Activated naive CD4-positive, alpha-beta T cell (primary cell): ENCODE data around the gene PARVB.
"Not testable (repeated sequence)": the region's sequence is repeated elsewhere in the genome, so short reads cannot be mapped to it uniquely, and the experiment has no call there.

Experiments
- DNase-seq, 4 experiments: peaks; one replicate each; lab custom pipeline; 2025; lab: John Stamatoyannopoulos, UW

The PARVB gene

GRCh38 chr22:44110656-44111055, 86.6 kb downstream of the PARVB start:
- DNase-seq: not testable (repeated sequence)

DNA sequence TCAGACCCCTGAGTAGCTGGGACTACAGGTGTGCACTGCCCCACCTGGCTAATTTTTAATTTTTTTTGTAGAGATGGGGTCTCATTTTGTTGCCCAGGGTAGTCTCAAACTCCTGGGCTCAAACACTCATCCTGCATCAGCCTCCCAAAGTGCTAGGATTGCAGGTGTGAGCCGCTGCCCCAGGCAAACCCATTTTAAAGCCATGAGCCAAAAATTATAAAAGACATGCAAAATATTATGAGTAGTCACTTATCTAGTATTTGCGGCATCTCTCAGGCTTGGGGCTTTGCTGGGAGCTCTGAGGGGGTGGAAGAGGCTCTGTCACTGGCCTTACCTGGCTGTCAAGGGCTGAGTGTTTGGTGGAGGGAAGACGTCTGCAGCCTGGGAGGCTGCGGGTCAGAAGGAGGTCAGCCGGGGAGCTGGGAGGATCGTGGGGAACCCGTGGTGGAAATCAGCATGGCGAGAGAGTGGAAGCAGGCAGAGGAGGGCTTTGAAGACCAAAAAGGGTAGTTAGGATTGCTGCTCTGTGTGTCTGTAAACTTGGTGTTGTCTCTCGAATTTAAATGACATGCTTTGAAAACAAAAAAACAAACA, 87.6 kb downstream of the PARVB start:
- no peak for DNase-seq

DNA sequence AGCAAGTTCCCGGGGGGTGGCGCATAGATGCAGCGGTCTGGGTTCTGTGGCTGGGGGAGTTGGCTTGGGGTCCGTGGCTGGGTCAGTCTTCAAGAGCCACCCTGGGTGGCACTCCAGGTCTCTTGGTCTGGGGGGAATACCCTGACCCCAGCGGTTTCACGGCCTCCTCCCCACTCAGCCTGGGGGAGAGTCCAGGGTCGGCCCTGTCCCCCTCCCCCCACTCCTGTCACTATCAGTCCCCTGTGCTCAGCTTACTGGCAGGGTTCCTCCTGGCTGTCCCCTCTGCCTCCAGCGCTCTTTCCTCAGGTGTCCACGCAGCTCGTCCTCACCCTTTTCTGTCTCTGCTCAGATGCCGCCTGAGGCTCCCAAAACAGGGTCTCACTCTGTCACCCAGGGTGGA, 88.1 kb downstream of the PARVB start:
- no peak for DNase-seq

- no peak for DNase-seq
Observed at GRCh38 chr22:44116331-44116730, 92.2 kb downstream of the PARVB start.

DNA sequence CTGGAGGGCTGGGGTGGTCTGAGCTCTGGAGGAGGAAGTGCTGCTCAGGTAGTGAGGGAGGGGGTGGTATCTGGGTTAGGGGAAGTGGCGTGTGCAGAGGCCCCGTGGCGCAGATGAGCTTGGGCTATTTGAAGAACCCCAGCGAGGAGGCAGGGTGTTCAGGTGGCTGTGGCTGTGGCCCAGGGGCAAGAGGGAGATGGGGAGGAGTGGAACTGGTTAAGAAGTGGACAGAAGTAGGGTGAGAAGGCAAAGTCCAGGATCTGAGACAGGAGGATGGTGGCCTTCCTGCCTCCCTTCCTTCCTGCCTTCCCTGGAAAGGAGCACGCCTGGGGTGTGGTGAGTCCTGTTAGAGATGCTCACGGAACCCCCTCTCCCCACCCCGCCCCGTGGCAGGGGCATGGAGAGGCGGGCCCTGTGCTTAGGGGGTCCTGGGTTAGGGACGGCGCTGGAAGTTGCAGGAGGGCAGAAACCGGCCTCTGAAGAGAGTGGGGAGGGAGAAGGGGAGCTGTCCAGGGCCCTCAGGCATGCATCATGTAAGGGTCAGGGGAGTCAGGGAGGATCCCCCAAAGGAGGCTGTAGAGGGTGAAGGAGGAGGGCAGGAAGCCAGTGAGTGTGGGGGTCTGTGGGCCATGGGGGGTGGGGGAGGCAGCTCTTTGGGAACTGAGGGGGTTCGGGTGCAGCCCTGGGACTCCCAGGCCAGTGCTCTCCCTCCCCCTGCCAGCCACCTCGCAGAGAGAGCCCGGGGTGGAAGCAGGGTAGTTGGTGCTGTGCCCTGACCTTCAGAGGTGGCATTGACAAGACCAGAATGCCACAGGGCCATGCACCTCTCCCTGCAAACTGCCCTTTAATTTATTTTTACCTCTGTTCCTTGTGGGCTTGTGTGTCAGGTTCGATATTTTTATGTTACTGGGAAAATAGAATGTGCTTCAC, 92.9 kb downstream of the PARVB start:
- no peak for DNase-seq

DNA sequence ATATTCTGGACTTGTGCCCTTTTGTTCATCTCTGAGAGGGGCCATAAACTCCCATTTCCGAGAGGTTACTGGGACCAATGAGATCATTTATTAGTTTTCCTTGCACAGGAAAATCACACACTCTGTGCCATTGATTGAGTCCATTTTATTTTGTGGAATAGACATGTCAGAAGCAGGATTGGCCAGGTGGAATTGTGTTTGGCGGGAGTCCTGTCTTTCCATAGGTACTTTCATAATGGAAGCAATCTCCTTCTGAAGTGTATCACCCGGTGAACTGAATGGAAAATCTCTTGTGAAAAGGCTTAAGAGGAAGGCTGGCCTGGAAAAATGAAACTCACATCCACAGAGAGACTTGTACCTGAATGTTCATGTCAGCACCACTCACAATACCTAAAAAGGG, 93.6 kb downstream of the PARVB start:
- DNase-seq: no peak

DNA sequence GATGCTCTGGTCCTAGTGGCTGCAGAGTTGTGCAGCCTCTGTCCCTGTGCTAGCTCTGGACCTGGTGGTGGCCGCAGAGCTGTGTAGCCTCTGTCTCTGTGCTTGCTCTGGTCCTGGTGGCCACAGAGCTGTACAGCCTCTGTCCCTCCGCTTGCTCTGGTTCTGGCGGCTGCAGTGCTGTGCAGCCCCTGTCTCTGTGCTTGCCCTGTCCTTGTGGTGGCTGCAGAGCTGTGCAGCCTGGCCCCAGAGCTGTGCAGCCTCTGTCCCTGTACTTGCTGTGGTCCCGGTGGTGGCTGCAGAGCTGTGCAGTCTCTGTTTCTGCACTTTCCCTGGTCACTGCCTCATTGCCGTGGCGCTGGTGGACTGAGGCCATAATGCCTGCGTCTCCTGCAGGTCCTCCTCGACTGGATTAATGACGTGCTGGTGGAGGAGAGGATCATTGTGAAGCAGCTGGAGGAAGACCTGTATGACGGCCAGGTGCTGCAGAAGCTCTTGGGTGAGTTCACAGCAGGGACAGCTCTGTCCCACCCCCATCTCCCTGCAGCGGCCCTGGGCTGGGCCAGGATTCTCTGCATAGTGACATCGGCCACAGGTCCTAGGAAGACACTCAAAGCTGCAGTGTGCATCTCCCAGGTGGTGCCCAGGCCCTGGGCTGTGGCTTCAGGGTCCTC, 94.7 kb downstream of the PARVB start:
- no peak for DNase-seq

DNA sequence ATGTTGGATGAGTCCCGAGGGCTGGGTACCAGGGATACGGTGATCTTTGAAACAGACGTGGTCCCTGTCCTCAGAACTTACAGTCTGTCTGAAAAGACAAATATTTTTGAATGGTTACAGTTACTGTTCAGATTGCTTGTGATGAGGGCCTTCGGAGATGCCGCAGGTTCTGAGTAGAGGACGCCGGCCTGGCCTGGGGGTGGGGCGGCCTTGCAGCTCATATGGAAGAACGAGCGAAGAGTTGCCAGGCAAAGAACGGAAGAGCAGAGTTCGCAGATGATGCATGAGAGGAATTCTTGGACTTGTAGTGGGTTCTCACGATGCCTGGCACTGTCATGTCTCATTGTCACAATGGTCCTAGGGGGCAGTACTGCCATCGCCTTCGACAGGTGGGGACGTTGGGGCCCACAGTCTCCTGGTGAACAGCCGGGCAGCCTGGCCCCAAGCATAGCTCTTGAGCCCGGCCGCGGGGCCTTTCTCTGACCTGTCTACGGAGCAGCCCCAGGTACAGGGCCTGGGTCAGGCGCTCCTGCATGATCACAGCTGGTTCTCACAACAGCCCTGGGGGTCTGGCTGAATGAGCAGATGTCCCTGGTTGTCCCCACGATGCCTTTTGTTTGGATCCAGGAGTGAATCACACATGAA, 95.7 kb downstream of the PARVB start:
- DNase-seq: no peak

DNA sequence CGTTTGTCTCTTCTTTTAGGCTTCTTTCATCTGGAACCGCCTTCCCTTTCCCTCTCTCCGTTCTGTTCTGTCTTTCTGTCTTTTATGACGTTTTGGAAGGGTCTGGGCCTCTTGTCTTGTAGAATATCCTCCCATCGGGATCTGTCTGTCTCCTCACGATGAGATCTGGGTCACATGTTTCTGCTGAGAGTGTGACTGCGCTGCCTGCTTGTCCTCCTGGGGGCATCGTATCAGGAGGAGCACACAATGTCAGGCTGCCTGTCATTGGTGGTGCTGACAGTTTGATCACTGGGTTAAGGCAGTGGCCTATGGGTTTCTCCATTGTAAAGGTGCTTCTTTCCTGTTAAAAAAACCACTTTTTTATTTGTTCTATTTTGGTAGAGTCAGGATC, 96.2 kb downstream of the PARVB start:
- DNase-seq: no peak

DNA sequence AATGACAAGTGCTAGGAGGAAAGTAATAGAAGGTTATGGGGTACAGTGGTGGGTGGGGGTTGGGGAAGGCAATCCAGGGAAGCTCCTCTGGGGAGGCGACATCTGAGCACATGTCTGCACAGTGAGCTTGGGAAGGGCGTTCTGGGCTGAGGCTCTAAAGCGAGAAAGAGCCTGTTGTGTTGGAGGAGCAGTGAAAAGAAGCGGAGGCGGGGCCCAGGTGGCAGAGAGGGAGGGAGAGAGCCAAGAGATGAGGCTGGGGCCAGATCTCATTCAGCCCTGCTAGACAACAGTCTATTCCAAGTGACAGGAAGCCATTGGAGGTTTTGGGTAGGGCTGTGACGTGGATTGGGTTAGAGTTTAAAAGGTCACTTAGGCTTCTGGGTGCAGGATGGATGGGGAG, 101.3 kb downstream of the PARVB start:
- no peak for DNase-seq

GRCh38 chr22:44126807-44127206, 102.7 kb downstream of the PARVB start:
- DNase-seq: no peak

GRCh38 chr22:44127356-44127755, 103.3 kb downstream of the PARVB start:
- no peak for DNase-seq

DNA sequence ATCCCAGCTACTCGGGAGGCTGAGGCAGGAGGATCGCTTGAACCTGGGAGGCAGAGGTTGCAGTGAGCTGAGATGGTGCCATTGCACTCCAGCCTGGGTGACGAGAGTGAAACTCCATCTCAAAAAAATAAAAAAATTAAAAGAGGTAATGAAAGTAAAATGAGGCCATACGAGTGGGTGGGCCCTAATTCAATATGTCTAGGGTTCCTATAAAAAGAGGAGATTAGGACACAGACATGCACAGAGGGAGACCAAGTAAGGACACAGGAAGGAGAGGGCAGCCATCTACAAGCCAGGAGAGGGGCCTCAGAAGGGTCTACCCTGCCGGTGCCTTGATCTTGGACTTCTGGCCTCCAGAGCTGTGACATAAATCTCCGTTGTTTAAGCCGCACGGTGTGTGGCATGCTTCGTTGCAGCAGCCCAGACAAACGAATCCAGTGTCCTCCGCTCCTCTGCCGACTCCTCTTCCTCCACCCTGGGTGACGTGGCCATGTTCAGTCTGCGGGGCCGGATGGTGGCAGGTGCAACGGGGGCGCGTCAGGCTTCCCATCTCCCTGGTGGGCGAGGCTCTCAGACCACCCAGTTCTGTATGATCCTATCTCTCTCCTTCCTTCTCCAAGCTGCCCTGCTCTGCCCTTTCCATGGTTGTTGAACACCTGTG, 105.0 kb downstream of the PARVB start:
- no peak for DNase-seq

DNA sequence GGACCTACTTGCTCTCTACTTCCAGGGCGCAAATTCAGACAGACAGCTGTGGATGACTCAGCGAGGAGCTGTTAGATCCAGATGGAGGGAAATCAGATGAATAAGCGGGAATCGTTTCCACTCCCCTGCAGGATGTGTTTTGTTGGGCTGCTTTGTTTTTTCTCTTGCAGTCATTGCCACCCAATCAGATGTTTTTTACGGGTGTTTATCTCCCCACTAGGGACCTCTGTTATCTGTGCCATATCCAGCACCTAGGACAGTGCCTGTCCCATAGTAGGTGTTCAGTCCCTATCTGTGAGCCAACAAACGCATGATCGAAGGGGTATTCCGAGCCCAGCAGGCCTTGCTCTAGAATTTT, 105.5 kb downstream of the PARVB start:
- DNase-seq: no peak

DNA sequence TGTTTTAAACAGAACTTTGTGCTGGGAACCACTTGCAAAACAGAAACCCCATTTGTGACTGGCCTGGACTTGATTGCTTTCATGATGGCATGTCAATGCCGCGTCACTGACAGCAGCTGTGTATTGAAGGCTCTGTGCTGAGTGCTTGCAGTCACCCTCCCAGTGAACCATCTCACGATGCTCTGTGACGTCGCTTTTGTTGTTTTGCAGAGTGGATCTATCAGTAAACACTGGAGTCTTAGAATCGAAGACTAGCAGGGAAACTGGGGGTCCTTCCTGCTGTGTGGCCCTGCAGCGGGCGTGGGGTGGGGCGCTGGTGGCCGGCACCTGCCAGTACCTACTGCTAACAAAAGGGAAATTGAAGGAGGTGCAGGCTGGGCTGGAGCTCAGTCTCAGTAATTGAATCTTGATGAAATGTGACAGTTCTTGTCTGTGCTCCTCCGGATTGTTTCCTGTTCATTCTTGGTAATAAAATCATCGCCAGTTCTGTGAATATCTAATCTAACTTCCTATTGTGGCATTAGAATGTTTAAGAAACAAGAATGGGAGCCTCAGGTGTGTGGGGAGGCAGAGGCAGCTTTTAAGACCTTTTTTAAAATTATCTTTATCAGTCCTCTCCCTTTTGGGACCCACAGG, 106.1 kb downstream of the PARVB start:
- DNase-seq: no peak

DNA sequence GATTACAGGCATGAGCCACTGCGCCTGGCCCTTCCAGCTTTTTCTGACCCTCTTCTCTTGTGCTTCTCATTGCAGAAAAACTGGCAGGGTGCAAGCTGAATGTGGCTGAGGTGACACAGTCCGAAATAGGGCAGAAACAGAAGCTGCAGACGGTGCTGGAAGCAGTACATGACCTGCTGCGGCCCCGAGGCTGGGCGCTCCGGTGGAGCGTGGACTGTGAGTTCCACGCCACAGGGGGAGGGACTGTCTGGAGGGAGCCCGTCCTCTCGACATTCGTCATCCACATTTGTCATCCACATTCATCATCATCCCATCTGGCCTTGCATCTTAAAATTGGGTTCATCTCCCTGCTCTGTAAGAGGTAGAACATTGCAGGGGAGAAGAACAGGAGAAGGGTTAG, 107.3 kb downstream of the PARVB start:
- no peak for DNase-seq

DNA sequence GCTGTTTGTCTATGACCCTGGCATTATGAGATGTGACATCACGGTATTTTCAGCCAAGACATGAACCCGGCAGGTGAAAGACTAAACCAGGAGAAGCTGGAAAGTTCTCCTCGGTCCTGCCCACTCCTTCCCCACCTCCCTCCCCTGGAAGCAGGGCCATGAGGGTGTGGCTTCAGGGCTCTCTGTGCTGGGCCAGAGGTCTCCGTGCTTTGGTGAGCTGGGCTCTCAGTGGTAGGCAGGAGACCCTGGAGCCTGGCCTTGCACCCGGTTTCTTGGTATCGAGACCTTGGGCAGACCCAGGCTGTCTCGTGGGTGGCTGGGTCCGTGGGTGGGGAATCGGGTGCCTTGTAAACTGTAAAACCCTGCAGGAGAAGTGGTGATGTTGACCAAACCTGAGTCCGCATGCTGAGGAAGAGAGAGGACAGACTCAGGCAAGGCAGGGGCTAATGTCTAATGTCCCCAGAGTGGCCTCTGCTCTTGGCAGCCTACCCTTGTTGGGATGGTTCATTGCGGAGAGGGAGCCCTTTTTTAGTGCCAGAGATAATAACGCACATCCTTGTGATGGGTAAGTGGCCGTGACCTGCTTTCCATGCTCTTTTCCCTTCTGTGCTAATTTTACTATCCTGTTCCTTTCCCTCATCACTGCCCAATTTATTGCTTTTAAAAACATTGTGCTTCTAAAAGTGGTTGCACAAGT, 108.0 kb downstream of the PARVB start:
- no peak for DNase-seq

- DNase-seq: no peak
Observed at GRCh38 chr22:44132724-44133123, 108.6 kb downstream of the PARVB start.

DNA sequence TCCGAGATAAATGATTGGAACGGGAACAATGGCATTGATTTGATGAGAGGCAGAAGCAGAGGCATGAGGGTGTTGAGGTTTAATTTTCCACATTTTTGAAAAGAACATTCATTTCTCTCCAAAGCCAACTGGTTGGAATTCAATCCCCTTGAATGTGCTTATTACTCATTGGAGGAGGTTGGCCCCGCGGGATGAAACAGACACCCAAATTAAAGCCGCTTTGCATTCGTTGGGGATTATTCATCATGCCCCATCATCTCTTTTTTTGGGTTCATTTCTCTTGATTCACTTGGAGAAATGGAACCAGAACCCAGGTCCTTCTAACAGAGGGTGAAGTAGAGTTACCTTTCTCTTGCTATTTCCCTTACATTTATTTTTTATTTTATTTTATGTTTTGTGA, 109.1 kb downstream of the PARVB start:
- DNase-seq: no peak

DNA sequence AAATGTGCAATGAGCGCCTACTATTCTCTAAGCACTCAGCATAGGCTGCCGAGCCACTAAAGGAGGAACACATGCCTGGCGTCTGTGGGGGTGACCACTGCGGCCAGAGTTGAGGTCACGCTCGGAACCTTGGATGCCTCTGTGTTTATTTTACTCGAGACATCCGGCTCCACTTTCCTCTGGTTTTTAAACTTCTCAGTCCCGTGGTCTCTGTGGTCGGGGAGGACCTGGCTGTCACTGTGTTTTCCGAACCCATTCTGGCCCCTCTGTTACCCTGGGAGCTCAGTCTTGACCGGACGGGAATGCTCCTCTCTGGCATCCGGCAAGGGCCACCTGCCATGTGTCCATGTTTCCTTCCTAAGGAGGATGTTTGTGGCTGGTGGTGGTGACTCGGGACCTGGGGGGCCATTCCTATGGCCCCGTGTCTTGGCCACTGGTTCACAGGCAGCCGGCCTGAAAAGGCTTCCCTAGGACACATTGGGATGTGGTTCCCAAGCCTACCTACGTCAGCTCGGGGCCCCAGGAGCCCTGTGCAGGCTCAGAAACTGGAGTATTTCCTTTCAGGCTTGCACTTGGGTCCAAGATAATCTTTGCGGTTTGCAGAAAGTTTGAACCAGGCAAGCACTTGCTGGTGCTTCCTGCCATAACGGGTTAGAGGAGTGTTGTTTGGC, 109.9 kb downstream of the PARVB start:
- no peak for DNase-seq
